PFSK-1 (cell line): ENCODE data around the gene VAV2.

Experiments used
- FOXP2 ChIP-seq: optimal IDR thresholded peaks from 2 replicates; pipeline ENCODE3; 2011; ENCODE audit warnings: borderline replicate concordance, control low read depth, inconsistent platforms; ENCODE audit not compliant: insufficient read depth; ENCODE audit errors: extremely low read length, extremely low read depth
- POLR2AphosphoS5 ChIP-seq: IDR thresholded peaks from 2 replicates; pipeline ENCODE4 v1.6.1; 2012; ENCODE audit warnings: low read depth, mild to moderate bottlenecking, control low read depth, low read length, moderate library complexity
- REST ChIP-seq, 2 experiments: IDR thresholded peaks; 2 replicates each; pipeline versions ENCODE4 v1.6.1 to v1.8.0; 2011 to 2012; ENCODE audit warnings: low read depth in 2 of 2, low read length in 2 of 2, control low read depth in 1 of 2, inconsistent platforms in 1 of 2, mild to moderate bottlenecking in 1 of 2, moderate library complexity in 1 of 2; ENCODE audit not compliant: insufficient read depth in 1 of 2
- SIN3A ChIP-seq: IDR thresholded peaks from 2 replicates; pipeline ENCODE4 v1.6.1; 2012; ENCODE audit warnings: mild to moderate bottlenecking, low read length, moderate library complexity, borderline replicate concordance; ENCODE audit not compliant: insufficient read depth
- TAF1 ChIP-seq: IDR thresholded peaks from 2 replicates; pipeline ENCODE4 v1.6.1; 2012; ENCODE audit warnings: low read length, control low read depth, borderline replicate concordance; ENCODE audit not compliant: insufficient read depth

The VAV2 gene

DNA sequence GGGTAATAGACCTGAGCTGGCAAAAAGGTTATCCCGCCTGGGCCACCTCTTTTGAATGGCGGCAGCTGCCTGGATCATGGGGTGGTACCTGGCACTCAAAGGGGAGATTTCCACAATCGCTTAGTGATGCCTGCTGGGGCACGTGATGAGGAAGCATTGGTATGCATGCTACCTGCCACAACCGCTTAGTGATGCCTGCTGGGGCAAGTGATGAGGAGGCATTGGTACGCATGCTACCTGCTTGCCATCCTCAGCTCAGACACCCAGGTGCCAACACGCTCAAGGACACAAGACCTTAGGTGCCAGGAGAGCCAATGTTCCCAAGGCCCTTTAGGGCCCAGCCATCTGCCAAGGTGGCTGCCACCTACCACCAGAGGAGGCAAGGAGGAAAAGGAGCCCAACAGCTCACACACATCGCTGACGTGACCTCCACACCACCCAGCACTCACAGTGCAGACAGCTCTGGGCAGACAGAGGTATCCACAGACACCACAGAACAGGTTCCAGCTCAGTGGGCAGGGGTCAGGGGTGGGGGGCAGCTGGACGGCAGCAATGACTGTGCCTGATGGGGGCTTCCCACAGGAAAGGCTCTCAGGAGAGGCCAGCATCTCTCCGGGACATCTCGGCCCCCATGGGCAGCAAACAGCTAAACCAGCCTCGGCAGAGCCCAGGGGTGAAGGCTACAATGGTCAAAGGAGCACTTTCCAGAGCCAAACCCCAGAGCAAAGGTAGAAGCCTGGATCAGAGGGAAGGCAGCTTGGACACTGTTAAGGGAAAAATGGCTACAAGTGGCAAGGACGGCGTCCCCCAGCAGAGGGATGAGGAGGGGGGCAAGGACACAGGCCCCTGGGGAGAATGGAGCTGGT lies 210.9 kb downstream of the VAV2 start:
- no peak for TF ChIP-seq POLR2AphosphoS5
- no peak for TF ChIP-seq REST (IDR thresholded peaks at IDR 0.05; ENCODE audit: insufficient read depth in 1 of 2, low read depth in 2 of 2, low read length in 2 of 2)
- no peak for TF ChIP-seq FOXP2
- no peak for TF ChIP-seq SIN3A
- TF ChIP-seq TAF1, result no peak

GRCh38 chr9:133780404-133780945 lies 211.6 kb downstream of the VAV2 start:
- TF ChIP-seq REST (IDR thresholded peaks at IDR 0.05; ENCODE audit: insufficient read depth in 1 of 2, low read depth in 2 of 2, low read length in 2 of 2), result no peak
- no peak for TF ChIP-seq POLR2AphosphoS5

- TF ChIP-seq REST (IDR thresholded peaks at IDR 0.05; ENCODE audit: insufficient read depth in 1 of 2, low read depth in 2 of 2, low read length in 2 of 2) (no peak), SIN3A (no peak), POLR2AphosphoS5 (no peak), FOXP2 (no peak), TAF1 (no peak)
Observed at GRCh38 chr9:133779516-133780403, 212.4 kb downstream of the VAV2 start.

- no peak for TF ChIP-seq TAF1
- no peak for TF ChIP-seq SIN3A
- TF ChIP-seq POLR2AphosphoS5, result no peak
- no peak for TF ChIP-seq FOXP2
- no peak for TF ChIP-seq REST (IDR thresholded peaks at IDR 0.05; ENCODE audit: insufficient read depth in 1 of 2, low read depth in 2 of 2, low read length in 2 of 2)
Observed at GRCh38 chr9:133779081-133779480, 213.0 kb downstream of the VAV2 start.
